HG03571 (cell line): Measurements from ENCODE around the gene DCAKD.
A peak's percentile ranks its signal among the peaks of the same experiment; 100 is the strongest.

ENCODE experiments used
- ATAC-seq: cut with Tn5 transposase; IDR thresholded peaks from one replicate; pipeline ENCODE4 v1.9.1; 2021; ENCODE audit not compliant: unreplicated experiment

Gene DCAKD, protein sequence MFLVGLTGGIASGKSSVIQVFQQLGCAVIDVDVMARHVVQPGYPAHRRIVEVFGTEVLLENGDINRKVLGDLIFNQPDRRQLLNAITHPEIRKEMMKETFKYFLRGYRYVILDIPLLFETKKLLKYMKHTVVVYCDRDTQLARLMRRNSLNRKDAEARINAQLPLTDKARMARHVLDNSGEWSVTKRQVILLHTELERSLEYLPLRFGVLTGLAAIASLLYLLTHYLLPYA

DNA sequence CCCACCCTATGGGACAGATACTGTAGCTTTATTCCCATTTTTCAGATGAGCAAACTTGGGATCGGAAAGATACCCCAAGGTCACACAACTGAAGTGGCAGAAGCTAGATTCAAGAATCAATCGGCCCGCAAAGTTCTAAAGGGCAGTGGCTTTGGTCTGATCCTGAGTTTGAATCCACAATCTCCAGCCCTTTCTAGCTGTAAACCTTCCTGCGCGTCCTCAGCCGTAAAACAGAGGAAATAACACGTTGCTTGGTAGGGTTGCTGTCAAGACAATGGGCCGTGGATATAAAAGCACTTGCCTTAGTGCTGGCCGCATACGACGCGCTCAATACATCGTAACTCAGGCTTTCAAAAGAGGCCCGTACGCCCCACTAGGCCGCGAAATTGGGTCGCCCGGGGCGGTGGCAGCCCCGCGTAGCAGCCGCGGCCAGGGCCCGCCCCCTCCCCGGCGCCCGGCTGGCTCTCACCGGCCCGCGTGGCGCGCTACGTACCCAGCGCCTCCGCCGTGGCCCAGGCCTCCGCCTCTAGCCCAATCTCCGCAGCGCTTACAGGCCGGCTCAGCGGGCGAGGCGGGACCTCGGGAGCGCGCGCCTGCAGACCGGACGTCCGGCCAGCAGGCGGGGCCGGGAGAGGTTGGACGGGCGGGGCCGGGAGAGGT is at the start of gene DCAKD:
Gene DCAKD, minus strand, starts transcription at position 573 of the 660 bp plus-strand sequence. CDS start 16,747 bp downstream, outside the sequence.
- ATAC-seq: peak; percentile 76

GRCh38 chr17:45098869-45099616 is 47.6 kb upstream of the DCAKD start:
- no peak for ATAC-seq

- ATAC-seq: no peak
Observed at GRCh38 chr17:45098081-45098868, 46.8 kb upstream of the DCAKD start.

- ATAC-seq: no peak
Observed at GRCh38 chr17:45096926-45097325, 45.5 kb upstream of the DCAKD start.

DNA sequence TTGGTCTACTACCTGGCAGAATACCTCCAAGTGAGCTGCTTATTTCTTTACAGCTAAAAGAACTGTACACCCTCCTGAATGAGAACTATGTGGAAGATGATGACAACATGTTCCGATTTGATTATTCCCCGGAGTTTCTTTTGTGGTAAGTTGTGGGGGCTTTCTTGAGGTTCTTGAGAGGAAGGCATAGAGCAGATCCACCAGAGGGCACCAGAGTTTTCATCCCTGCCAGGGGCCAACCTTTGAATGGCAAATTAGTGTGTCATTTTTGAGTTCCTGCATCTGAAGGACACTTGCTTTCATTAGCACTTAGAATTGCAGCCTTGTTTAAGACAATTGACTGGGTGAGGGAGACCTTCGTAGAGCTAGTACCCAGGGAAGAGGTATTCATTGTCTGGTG is 44.7 kb upstream of the DCAKD start:
- no peak for ATAC-seq

- no peak for ATAC-seq
Observed at GRCh38 chr17:45093444-45094110, 42.1 kb upstream of the DCAKD start.

DNA sequence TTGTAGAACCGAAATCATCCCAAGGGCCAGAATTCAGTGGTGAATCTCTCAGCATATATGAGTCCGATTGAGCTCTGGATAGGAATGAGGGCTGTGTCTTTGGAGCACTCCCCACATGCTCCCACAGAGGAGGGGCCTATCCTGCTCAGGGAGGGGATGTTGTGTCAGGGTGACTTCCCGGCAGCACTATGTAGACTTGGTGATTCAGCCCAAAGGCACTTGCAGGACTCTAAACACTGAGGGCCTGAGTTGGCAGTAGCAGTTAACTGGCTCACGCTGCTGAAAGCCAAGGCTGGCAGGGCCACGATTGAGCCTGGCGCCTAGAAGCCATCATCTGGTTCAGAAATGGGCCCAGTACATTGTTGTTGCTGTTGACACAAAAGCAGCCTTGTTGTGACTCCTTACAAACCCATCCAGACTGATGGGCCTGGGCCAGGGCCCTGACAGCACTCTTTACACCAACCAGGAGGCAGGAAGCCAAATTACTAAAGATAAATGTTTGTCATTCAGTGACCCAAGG is 41.5 kb upstream of the DCAKD start:
- no peak for ATAC-seq

DNA sequence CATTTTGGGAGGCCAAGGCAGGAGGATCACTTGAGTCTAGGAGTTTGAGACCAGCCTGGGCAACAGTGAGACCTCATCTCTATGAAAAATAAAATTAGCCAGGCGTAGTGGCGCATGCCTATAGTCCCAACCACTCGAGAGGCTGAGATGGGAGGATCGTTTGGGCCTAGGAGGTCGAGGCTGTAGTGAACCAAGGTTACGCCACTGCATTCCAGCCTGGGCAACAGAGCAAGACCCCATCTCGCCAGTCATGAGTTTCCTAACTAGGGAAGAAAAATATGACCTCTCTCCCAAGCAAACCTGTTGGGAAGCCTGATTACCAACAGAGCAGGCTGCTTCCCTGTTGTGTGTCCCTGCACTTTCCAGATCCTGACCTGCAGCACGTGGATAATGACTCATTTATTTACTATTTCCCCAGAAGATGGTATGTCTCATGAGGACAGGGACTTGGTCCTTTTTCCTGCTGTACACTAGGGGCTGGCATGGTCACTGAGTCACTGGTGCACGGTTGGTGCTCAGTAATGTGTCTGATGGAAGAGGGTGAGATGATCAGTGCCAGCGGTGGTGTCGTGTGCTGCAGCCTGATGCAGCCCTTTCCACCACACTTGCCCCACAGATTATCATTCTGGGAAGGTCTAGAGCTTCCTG is 40.5 kb upstream of the DCAKD start:
- ATAC-seq: no peak

- no peak for ATAC-seq
Observed at GRCh38 chr17:45090711-45091110, 39.3 kb upstream of the DCAKD start.

GRCh38 chr17:45088741-45089140 is 37.3 kb upstream of the DCAKD start:
- no peak for ATAC-seq

- ATAC-seq: no peak
Observed at GRCh38 chr17:45087978-45088377, 36.5 kb upstream of the DCAKD start.

- no peak for ATAC-seq
Observed at GRCh38 chr17:45087504-45087975, 36.1 kb upstream of the DCAKD start.

DNA sequence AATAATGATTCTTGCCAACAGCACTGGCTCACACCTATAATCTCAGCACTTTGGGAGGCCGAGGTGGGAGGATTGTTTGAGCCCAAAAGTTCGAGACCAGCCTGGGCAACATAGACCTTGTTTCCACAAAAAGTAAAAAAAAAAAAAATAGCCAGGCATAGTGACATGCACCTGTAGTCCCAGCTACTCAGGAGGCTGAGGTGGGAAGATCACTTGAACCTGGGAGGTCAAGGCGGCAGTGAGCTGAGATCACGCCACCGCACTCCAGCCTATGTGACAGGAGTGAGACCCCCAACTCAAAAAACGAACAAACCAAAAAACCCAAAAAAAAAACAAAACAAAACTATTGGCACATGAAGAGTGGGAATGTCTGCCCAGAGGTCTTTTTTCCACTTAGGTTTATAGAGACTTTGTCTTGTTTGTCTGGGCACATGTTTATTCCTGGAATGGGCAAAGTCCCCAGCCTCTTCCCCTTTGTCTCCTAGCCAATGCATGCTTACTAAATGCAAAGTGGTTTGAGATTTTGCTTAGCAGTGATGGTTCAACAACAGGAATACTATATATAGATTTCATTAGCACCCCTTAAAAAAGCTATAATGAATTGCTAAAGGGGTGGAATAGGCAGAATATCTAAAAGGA is 35.6 kb upstream of the DCAKD start:
- ATAC-seq: no peak

DNA sequence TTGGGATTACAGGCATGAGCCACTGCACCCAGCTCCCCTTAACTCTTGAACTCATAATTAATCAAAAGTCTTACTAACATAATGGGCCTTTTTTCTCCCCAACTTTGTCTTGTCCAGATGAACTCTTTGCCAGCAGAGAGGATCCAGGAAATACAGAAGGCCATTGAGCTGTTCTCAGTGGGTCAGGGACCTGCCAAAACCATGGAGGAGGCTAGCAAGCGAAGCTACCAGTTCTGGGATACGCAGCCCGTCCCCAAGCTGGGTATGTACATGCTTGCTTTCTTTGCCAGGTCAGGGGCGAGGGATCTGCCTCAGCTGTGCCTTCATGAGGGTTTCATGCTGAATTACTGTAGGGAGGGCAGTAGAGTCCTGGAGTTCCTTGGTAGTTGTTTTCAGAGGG is 35.0 kb upstream of the DCAKD start:
- no peak for ATAC-seq

DNA sequence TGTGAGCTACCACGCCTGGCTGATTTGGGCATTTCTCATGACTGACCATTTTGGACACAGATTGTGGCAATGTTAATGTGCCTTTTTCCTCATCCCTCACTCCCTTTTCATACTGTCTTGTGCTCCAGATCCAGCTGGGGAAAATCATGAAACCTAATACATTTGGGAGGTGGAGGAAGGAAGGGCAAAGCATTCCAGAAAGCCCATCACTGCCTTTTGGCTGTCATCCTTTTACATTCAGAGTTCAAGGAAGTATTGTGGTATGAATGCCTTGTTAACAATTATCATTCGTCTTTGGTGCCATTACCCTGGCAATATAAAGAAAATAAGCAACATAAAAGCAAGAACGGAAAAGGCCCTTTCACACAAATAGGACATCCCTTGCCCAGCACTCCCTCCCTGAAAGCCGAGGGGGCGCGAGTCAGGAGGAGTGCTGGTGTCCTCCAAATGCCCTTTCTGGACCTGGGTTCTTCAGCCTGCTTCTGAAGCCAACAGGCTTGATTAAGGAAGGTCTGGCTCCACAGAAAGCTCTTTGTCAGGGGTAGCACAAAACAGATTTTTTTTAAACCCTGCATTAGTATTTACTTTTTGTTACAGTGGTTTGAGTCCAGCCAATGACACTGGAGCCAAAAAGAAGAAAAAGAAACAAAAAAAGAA is 29.7 kb upstream of the DCAKD start:
- no peak for ATAC-seq

- no peak for ATAC-seq
Observed at GRCh38 chr17:45077643-45078042, 26.2 kb upstream of the DCAKD start.

GRCh38 chr17:45073414-45074070 is 22.1 kb upstream of the DCAKD start:
- ATAC-seq: no peak

- no peak for ATAC-seq
Observed at GRCh38 chr17:45070809-45071208, 19.4 kb upstream of the DCAKD start.
